T-helper 1 cell treated with Interleukin-12 subunit alpha and Interleukin-12 subunit beta and Interleukin-4 antibody, amounts not matched to agents 30 μg/mL and 1 μg/mL, for 36 hours (primary cell): ENCODE data around the gene WASL.
"Not testable (repeated sequence)": the region's sequence is repeated elsewhere in the genome, so short reads cannot be mapped to it uniquely, and the experiment has no call there.

Experiments used
- H3K27ac Mint-ChIP-seq: one replicate; pipeline ENCODE4 v1.8.0; 2021; ENCODE audit warnings: mild to moderate bottlenecking, mixed read lengths
- H3K27me3 Mint-ChIP-seq: one replicate; pipeline ENCODE4 v1.8.0; 2021; ENCODE audit warnings: low read depth, mixed read lengths
- H3K36me3 Mint-ChIP-seq: one replicate; pipeline ENCODE4 v1.8.0; 2021; ENCODE audit warnings: low read depth, mixed read lengths
- H3K4me1 Mint-ChIP-seq: one replicate; pipeline ENCODE4 v1.8.0; 2021; ENCODE audit warnings: low read depth, mixed read lengths
- H3K4me3 Mint-ChIP-seq: one replicate; pipeline ENCODE4 v1.8.0; 2021; ENCODE audit warnings: mild to moderate bottlenecking, moderate library complexity, mixed read lengths
- H3K9me3 Mint-ChIP-seq: one replicate; pipeline ENCODE4 v1.8.0; 2021; ENCODE audit warnings: mixed read lengths

WASL gene

GRCh38 chr7:123780472-123780871, 31.7 kb upstream of the WASL start:
- not testable (repeated sequence) for H3K36me3 Mint-ChIP-seq, H3K27ac Mint-ChIP-seq, H3K4me1 Mint-ChIP-seq, H3K4me3 Mint-ChIP-seq, H3K9me3 Mint-ChIP-seq
- H3K27me3 Mint-ChIP-seq, result peaks cover 19% of the 10 kb centered on the region

GRCh38 chr7:123774496-123774895, 25.7 kb upstream of the WASL start:
- Mint-ChIP-seq H3K9me3 (no peaks in the 10 kb centered on the region), H3K4me3 (no peak overlapping the region), H3K4me1 (peaks cover 5% of the 10 kb centered on the region), H3K27me3 (peaks cover 6% of the 10 kb centered on the region), H3K27ac (no peak overlapping the region), H3K36me3 (no peaks in the 10 kb centered on the region)

GRCh38 chr7:123773481-123773880, 24.7 kb upstream of the WASL start:
- Mint-ChIP-seq H3K9me3 (no peaks in the 10 kb centered on the region), H3K27ac (no peak overlapping the region), H3K36me3 (no peaks in the 10 kb centered on the region), H3K4me1 (peaks cover 5% of the 10 kb centered on the region), H3K4me3 (no peak overlapping the region), H3K27me3 (peaks cover 5% of the 10 kb centered on the region)

GRCh38 chr7:123772652-123773051, 23.8 kb upstream of the WASL start:
- no peaks in the 10 kb centered on the region for H3K36me3 Mint-ChIP-seq
- no peak overlapping the region for H3K4me3 Mint-ChIP-seq
- H3K27ac Mint-ChIP-seq, result no peak overlapping the region
- peaks cover 5% of the 10 kb centered on the region for H3K4me1 Mint-ChIP-seq
- H3K27me3 Mint-ChIP-seq, result no peaks in the 10 kb centered on the region
- H3K9me3 Mint-ChIP-seq, result no peaks in the 10 kb centered on the region

- no peaks in the 10 kb centered on the region for H3K27me3 Mint-ChIP-seq
- peaks cover 5% of the 10 kb centered on the region for H3K4me1 Mint-ChIP-seq
- no peak overlapping the region for H3K4me3 Mint-ChIP-seq
- H3K9me3 Mint-ChIP-seq, result no peaks in the 10 kb centered on the region
- H3K36me3 Mint-ChIP-seq, result no peaks in the 10 kb centered on the region
- no peak overlapping the region for H3K27ac Mint-ChIP-seq
Observed at GRCh38 chr7:123771846-123772245, 23.0 kb upstream of the WASL start.

- H3K9me3 Mint-ChIP-seq, result no peaks in the 10 kb centered on the region
Observed at GRCh38 chr7:123771256-123771655, 22.5 kb upstream of the WASL start.

GRCh38 chr7:123770378-123770777, 21.6 kb upstream of the WASL start:
- Mint-ChIP-seq H3K4me3 (no peak overlapping the region), H3K9me3 (no peaks in the 10 kb centered on the region), H3K27ac (no peak overlapping the region), H3K4me1 (peaks cover 5% of the 10 kb centered on the region), H3K27me3 (peaks cover 4% of the 10 kb centered on the region), H3K36me3 (no peaks in the 10 kb centered on the region)

More at GRCh38 chr7:123771256-123771655, 22.5 kb upstream of the WASL start:
- H3K4me3 Mint-ChIP-seq, result no peak overlapping the region
- no peaks in the 10 kb centered on the region for H3K36me3 Mint-ChIP-seq
- no peak overlapping the region for H3K27ac Mint-ChIP-seq
- no peaks in the 10 kb centered on the region for H3K27me3 Mint-ChIP-seq
- H3K4me1 Mint-ChIP-seq, result peaks cover 5% of the 10 kb centered on the region

- H3K27me3 Mint-ChIP-seq, result peaks cover 4% of the 10 kb centered on the region
- peaks cover 5% of the 10 kb centered on the region for H3K4me1 Mint-ChIP-seq
- H3K4me3 Mint-ChIP-seq, result no peak overlapping the region
- no peaks in the 10 kb centered on the region for H3K9me3 Mint-ChIP-seq
- H3K27ac Mint-ChIP-seq, result no peak overlapping the region
- no peaks in the 10 kb centered on the region for H3K36me3 Mint-ChIP-seq
Observed at GRCh38 chr7:123769371-123769770, 20.6 kb upstream of the WASL start.

GRCh38 chr7:123768493-123768892, 19.7 kb upstream of the WASL start:
- H3K4me3 Mint-ChIP-seq, result no peak overlapping the region
- peaks cover 5% of the 10 kb centered on the region for H3K9me3 Mint-ChIP-seq
- no peak overlapping the region for H3K27ac Mint-ChIP-seq
- peaks cover 4% of the 10 kb centered on the region for H3K27me3 Mint-ChIP-seq
- peaks cover 5% of the 10 kb centered on the region for H3K4me1 Mint-ChIP-seq
- H3K36me3 Mint-ChIP-seq, result no peaks in the 10 kb centered on the region

GRCh38 chr7:123763191-123763661, 14.4 kb upstream of the WASL start:
- Mint-ChIP-seq H3K4me1 (no peaks in the 10 kb centered on the region), H3K27me3 (peaks cover 8% of the 10 kb centered on the region)

GRCh38 chr7:123761729-123762128, 12.9 kb upstream of the WASL start:
- H3K27me3 Mint-ChIP-seq, result peaks cover 8% of the 10 kb centered on the region
- no peaks in the 10 kb centered on the region for H3K36me3 Mint-ChIP-seq
- no peaks in the 10 kb centered on the region for H3K4me1 Mint-ChIP-seq
- H3K9me3 Mint-ChIP-seq, result peaks cover 8% of the 10 kb centered on the region
- H3K27ac Mint-ChIP-seq, result no peak overlapping the region
- H3K4me3 Mint-ChIP-seq, result no peak overlapping the region

More at GRCh38 chr7:123763191-123763661, 14.4 kb upstream of the WASL start:
- no peak overlapping the region for H3K4me3 Mint-ChIP-seq
- H3K36me3 Mint-ChIP-seq, result no peaks in the 10 kb centered on the region
- H3K9me3 Mint-ChIP-seq, result peaks cover 8% of the 10 kb centered on the region
- no peak overlapping the region for H3K27ac Mint-ChIP-seq

- H3K4me1 Mint-ChIP-seq, result peaks cover 3% of the 10 kb centered on the region
- H3K9me3 Mint-ChIP-seq, result no peaks in the 10 kb centered on the region
- H3K27me3 Mint-ChIP-seq, result peaks cover 16% of the 10 kb centered on the region
Observed at GRCh38 chr7:123757095-123757494, 8.3 kb upstream of the WASL start.

GRCh38 chr7:123755338-123755737, 6.5 kb upstream of the WASL start:
- H3K27ac Mint-ChIP-seq, result no peak overlapping the region
- H3K4me1 Mint-ChIP-seq, result peaks cover 7% of the 10 kb centered on the region
- no peaks in the 10 kb centered on the region for H3K9me3 Mint-ChIP-seq
- H3K27me3 Mint-ChIP-seq, result peaks cover 20% of the 10 kb centered on the region
- no peak overlapping the region for H3K4me3 Mint-ChIP-seq
- H3K36me3 Mint-ChIP-seq, result no peaks in the 10 kb centered on the region

More at GRCh38 chr7:123757095-123757494, 8.3 kb upstream of the WASL start:
- Mint-ChIP-seq H3K4me3 (no peak overlapping the region), H3K27ac (no peak overlapping the region), H3K36me3 (no peaks in the 10 kb centered on the region)

GRCh38 chr7:123754271-123754871, 5.6 kb upstream of the WASL start:
- no peaks in the 10 kb centered on the region for H3K36me3 Mint-ChIP-seq
- H3K4me3 Mint-ChIP-seq, result no peak overlapping the region
- H3K27me3 Mint-ChIP-seq, result peaks cover 20% of the 10 kb centered on the region
- H3K27ac Mint-ChIP-seq, result no peak overlapping the region
- no peaks in the 10 kb centered on the region for H3K9me3 Mint-ChIP-seq
- peaks cover 12% of the 10 kb centered on the region for H3K4me1 Mint-ChIP-seq

GRCh38 chr7:123752534-123752933, 3.7 kb upstream of the WASL start:
- H3K27me3 Mint-ChIP-seq, result peaks cover 20% of the 10 kb centered on the region
- no peaks in the 10 kb centered on the region for H3K9me3 Mint-ChIP-seq
- H3K4me1 Mint-ChIP-seq, result peaks cover 16% of the 10 kb centered on the region
- H3K4me3 Mint-ChIP-seq, result no peak overlapping the region
- no peak overlapping the region for H3K27ac Mint-ChIP-seq
- peaks cover 2% of the 10 kb centered on the region for H3K36me3 Mint-ChIP-seq

- peaks cover 22% of the 10 kb centered on the region for H3K4me1 Mint-ChIP-seq
- no peak overlapping the region for H3K27ac Mint-ChIP-seq
- no peaks in the 10 kb centered on the region for H3K9me3 Mint-ChIP-seq
- H3K36me3 Mint-ChIP-seq, result peaks cover 5% of the 10 kb centered on the region
- H3K4me3 Mint-ChIP-seq, result no peak overlapping the region
- H3K27me3 Mint-ChIP-seq, result peaks cover 20% of the 10 kb centered on the region
Observed at GRCh38 chr7:123751821-123752220, 3.0 kb upstream of the WASL start.
